Measurements from ENCODE around the gene CHRNA4. TPM values are rescaled to one million over a fixed set of nuclear protein-coding genes. Genes with fewer than 3 reads are reported as not detected.

Gene CHRNA4
- total and polyA plus RNA-seq, 2 of the 13 experiments (the other 11 are each of a cell fraction or from before 2014, with no cell fraction given): not detected

DNA sequence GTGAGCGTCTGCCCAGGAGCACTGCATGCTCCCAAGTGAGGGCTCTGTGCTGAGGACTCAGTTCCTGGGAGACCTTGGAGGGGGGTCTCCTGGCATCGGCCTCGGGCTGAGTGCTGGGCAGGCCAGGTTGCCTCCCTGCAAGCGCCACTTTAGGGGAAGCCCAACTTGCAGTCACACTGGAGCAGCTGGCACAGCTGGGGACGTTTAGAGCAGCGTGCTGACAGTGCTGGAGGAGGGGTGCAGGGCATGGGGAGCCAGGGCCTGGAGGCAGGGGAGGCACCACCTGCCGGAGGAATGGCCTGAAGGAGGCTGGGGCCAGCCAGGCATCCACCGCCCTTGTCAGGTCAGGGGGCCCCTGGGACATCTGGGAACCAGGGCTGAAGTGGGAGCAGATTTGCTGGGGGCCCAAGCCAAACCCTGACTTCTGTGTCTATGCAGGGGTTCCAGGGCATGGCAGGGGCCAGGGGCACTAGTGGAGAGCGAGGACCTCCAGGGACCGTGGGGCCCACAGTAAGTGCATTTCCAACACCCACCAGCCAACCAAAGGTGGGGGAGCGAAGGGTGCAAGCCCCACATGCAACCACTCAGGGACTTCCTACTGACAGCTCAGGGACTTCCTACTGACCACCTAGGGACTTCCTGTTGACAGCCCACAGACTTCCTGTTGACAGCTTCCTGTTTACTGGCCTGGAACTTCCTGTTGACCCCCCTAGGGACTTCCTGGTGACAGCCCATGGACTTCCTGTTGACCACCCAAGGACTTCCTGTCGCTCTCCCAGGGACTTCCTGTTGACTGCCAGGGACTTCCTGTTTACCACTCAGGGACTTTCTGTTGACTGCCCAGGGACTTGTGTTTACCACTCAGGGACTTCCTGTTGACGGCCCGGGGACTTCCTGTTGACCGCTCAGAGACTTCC lies 34.6 kb downstream of the CHRNA4 start:
- Histone ChIP-seq H3K9me3 (ENCODE audit: low read length) (no peaks in the 10 kb centered on the region), H3K36me3 (replicated peaks in 1 of 2; ENCODE audit: control insufficient read depth in 1 of 2, insufficient read depth in 2 of 2, low read length in 2 of 2) (no peaks in the 10 kb centered on the region), H3K79me2 (ENCODE audit: insufficient read depth, low read length) (no peaks in the 10 kb centered on the region), H3K9ac (ENCODE audit: insufficient read depth, low read depth, low read length) (no peak overlapping the region), H3K27me3 (ENCODE audit: control insufficient read depth in 1 of 2, insufficient read depth in 2 of 2, low read length in 2 of 2) (peaks cover 4 to 21% of the 10 kb centered on the region in 2 experiments; a peak in 4 of 5 replicates), H3K4me3 (replicated peaks in 1 of 3; ENCODE audit: insufficient read depth in 1 of 3, low read depth in 2 of 3, low read length in 3 of 3) (no peak overlapping the region), H3K4me2 (ENCODE audit: low read depth, low read length) (no peak overlapping the region), H4K20me1 (ENCODE audit: insufficient read depth, low read length) (no peaks in the 10 kb centered on the region; the same call in 1 of the 2 replicates), H2AFZ (ENCODE audit: low read length) (no peak overlapping the region), H3K4me1 (ENCODE audit: insufficient read depth, low read length) (no peaks in the 10 kb centered on the region), H3K27ac (ENCODE audit: extremely low read length, insufficient read depth, low read length) (no peak overlapping the region)
- DNase-seq (ENCODE audit: low spot score) (no peak), FAIRE-seq (no peak), ATAC-seq (no peak)
- in situ Hi-C loops (cut with HindIII; ENCODE audit: extremely low pct_ligation_motif_present, low pct_unique_long_range_greater_than_20kb) (no loop called here), intact Hi-C loops (cut with micrococcal nuclease; ENCODE audit: unreplicated experiment) (no loop called here)
- TF ChIP-seq FOXP1 (IDR thresholded peaks at IDR 0.05) (peak; percentile 83), FOXP1 (CRISPR knock-in tag; IDR thresholded peaks at IDR 0.05) (peak; percentile 70), ZNF160 (CRISPR knock-in tag; IDR thresholded peaks at IDR 0.05) (no peak), ZNF850 (CRISPR knock-in tag; conservative IDR thresholded peaks at IDR 0.05) (no peak), GABPB1 (CRISPR knock-in tag; IDR thresholded peaks at IDR 0.05) (peak; percentile 40; the same call in 1 of the 2 replicates), NRL (CRISPR knock-in tag; IDR thresholded peaks at IDR 0.05; ENCODE audit: borderline replicate concordance) (0 out of 2 replicates have a peak, but pooled peaks have one; percentile 4), GABPA (IDR thresholded peaks at IDR 0.05; ENCODE audit: low read depth, low read length) (peak; percentile 61), GABPA (CRISPR knock-in tag; IDR thresholded peaks at IDR 0.05; ENCODE audit: low read depth) (peak; percentile 84)
- TF ChIP-seq, protein P1, sequence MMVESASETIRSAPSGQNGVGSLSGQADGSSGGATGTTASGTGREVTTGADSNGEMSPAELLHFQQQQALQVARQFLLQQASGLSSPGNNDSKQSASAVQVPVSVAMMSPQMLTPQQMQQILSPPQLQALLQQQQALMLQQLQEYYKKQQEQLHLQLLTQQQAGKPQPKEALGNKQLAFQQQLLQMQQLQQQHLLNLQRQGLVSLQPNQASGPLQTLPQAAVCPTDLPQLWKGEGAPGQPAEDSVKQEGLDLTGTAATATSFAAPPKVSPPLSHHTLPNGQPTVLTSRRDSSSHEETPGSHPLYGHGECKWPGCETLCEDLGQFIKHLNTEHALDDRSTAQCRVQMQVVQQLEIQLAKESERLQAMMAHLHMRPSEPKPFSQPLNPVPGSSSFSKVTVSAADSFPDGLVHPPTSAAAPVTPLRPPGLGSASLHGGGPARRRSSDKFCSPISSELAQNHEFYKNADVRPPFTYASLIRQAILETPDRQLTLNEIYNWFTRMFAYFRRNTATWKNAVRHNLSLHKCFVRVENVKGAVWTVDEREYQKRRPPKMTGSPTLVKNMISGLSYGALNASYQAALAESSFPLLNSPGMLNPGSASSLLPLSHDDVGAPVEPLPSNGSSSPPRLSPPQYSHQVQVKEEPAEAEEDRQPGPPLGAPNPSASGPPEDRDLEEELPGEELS (CRISPR knock-in tag; IDR thresholded peaks at IDR 0.05): peak; percentile 46
- CTCF ChIA-PET (ENCODE audit: low intra/inter-chr PET ratio, low total read pairs): no interaction called here
- POLR2A ChIA-PET: no interaction called here
- no TSS peak for BruUV-seq (replicated peaks)
- WGBS (ENCODE audit: low lambda C conversion rate): 64% methylated on average over 12 of the region's 15 CpGs
